GM23338 (cell line): ENCODE data around the gene POLR1A. TPM values are rescaled to one million over a fixed set of nuclear protein-coding genes. Genes with fewer than 3 reads are reported as not detected.

Experiments
- ATAC-seq: fragments of 200-7000 bp; cut with Tn5 transposase; 3 replicates; pipeline ENCODE4 v1.9.1; 2020
- DNase-seq: peaks from one replicate; pipeline ENCODE4 v3.0.0-alpha.2; 2015; ENCODE audit warnings: low spot score
- H2AFZ ChIP-seq: fragments of 200-600 bp; sonication (generic); 2 replicates; pipeline ENCODE4 v1.8.0; 2016; ENCODE audit warnings: antibody characterized with exemption, mild to moderate bottlenecking, moderate library complexity
- H3F3A ChIP-seq: fragments of 200-600 bp; sonication (generic); replicated peaks from 2 replicates; pipeline ENCODE4 v1.8.0; 2017; ENCODE audit warnings: antibody characterized with exemption, mixed run types, low read depth
- H3K27ac ChIP-seq: fragments of 200-600 bp; sonication (generic); 2 replicates; pipeline ENCODE4 v1.6.1; 2016; ENCODE audit warnings: low read depth
- H3K27me3 ChIP-seq: fragments of 200-600 bp; sonication (generic); 2 replicates; pipeline ENCODE4 v1.8.0; 2016; ENCODE audit warnings: mild to moderate bottlenecking, mixed run types, moderate library complexity; ENCODE audit not compliant: insufficient read depth
- H3K36me3 ChIP-seq: fragments of 200-600 bp; sonication (generic); 2 replicates; pipeline ENCODE4 v1.8.0; 2016; ENCODE audit warnings: mild to moderate bottlenecking; ENCODE audit not compliant: insufficient read depth
- H3K4me1 ChIP-seq: fragments of 200-600 bp; sonication (generic); 2 replicates; pipeline ENCODE4 v1.8.0; 2016; ENCODE audit warnings: mild to moderate bottlenecking, moderate library complexity; ENCODE audit not compliant: insufficient read depth
- H3K4me2 ChIP-seq: fragments of 200-600 bp; sonication (generic); 2 replicates; pipeline ENCODE4 v1.7.1; 2017; ENCODE audit warnings: mixed run types
- H3K4me3 ChIP-seq: fragments of 200-600 bp; sonication (generic); 2 replicates; pipeline ENCODE4 v1.6.1; 2016; ENCODE audit warnings: mixed run types
- H3K79me2 ChIP-seq: fragments of 200-600 bp; sonication (generic); replicated peaks from 2 replicates; pipeline ENCODE4 v1.8.0; 2017; ENCODE audit warnings: mild to moderate bottlenecking; ENCODE audit not compliant: insufficient read depth
- H3K9me2 ChIP-seq: fragments of 200-600 bp; sonication (generic); 2 replicates; pipeline ENCODE4 v1.8.0; 2017; ENCODE audit not compliant: insufficient read depth
- H4K20me1 ChIP-seq: fragments of 200-600 bp; sonication (generic); replicated peaks from 2 replicates; pipeline ENCODE4 v1.8.0; 2017; ENCODE audit warnings: mild to moderate bottlenecking; ENCODE audit not compliant: insufficient read depth
- H3K27ac Mint-ChIP-seq: 2 replicates; pipeline ENCODE4 v1.8.0; 2020; ENCODE audit warnings: inconsistent platforms, mild to moderate bottlenecking, moderate library complexity, mixed read lengths
- H3K27me3 Mint-ChIP-seq: 3 replicates; pipeline ENCODE4 v1.8.0; 2022; ENCODE audit warnings: low read depth, mild to moderate bottlenecking, moderate library complexity, mixed read lengths, inconsistent platforms; ENCODE audit not compliant: insufficient read depth, poor library complexity
- H3K36me3 Mint-ChIP-seq: 3 replicates; pipeline ENCODE4 v1.8.0; 2021; ENCODE audit warnings: low read depth, mild to moderate bottlenecking, inconsistent platforms, moderate library complexity, mixed read lengths
- H3K4me1 Mint-ChIP-seq: 3 replicates; pipeline ENCODE4 v1.8.0; 2020; ENCODE audit warnings: mild to moderate bottlenecking, inconsistent platforms, mixed read lengths
- H3K4me3 Mint-ChIP-seq: 3 replicates; pipeline ENCODE4 v1.8.0; 2021; ENCODE audit warnings: moderate library complexity, mild to moderate bottlenecking, inconsistent platforms, mixed read lengths
- H3K9me3 Mint-ChIP-seq: 3 replicates; pipeline ENCODE4 v1.8.0; 2020; ENCODE audit warnings: moderate library complexity, mild to moderate bottlenecking, inconsistent platforms, mixed read lengths
- CREB1 ChIP-seq: fragments of 250-450 bp; sonication (Bioruptor Pico); IDR thresholded peaks from 2 replicates; pipeline ENCODE4 v1.5.0; 2020; ENCODE audit warnings: low read depth, mild to moderate bottlenecking, moderate library complexity
- ETS1 ChIP-seq: IDR thresholded peaks from 2 replicates; pipeline ENCODE4 v1.6.1; 2016; ENCODE audit warnings: antibody characterized with exemption
- EZH2 ChIP-seq: fragments of 200-600 bp; sonication (generic); IDR thresholded peaks from one replicate; pipeline ENCODE4 v1.8.0; 2017; ENCODE audit warnings: antibody characterized with exemption, mild to moderate bottlenecking, low read depth; ENCODE audit not compliant: unreplicated experiment
- EZH2phosphoT487 ChIP-seq: fragments of 200-600 bp; sonication (generic); IDR thresholded peaks from one replicate; pipeline ENCODE4 v1.8.1; 2018; ENCODE audit warnings: antibody characterized with exemption; ENCODE audit not compliant: unreplicated experiment
- JUNB ChIP-seq: IDR thresholded peaks from one replicate; pipeline ENCODE4 v1.6.1; 2016; ENCODE audit warnings: antibody characterized with exemption; ENCODE audit not compliant: unreplicated experiment
- NANOG ChIP-seq: IDR thresholded peaks from 2 replicates; pipeline ENCODE4 v1.6.1; 2016; ENCODE audit warnings: antibody characterized with exemption, borderline replicate concordance
- POLR2AphosphoS5 ChIP-seq: IDR thresholded peaks from 2 replicates; pipeline ENCODE4 v1.6.1; 2016; ENCODE audit warnings: antibody characterized with exemption, low read depth
- STAT1 ChIP-seq: IDR thresholded peaks from one replicate; pipeline ENCODE4 v1.6.1; 2016; ENCODE audit warnings: antibody characterized with exemption; ENCODE audit not compliant: unreplicated experiment
- ZNF331 ChIP-seq: fragments of 250-450 bp; sonication (Bioruptor Pico); IDR thresholded peaks from 2 replicates; pipeline ENCODE4 v1.5.0; 2020; ENCODE audit warnings: low read depth, mild to moderate bottlenecking, moderate library complexity
- long read RNA-seq: library from polyadenylated mRNA; unstranded; transcript quantifications from one replicate; pipeline ENCODE4 v2.0.0, GENCODE V29; 2020; ENCODE audit not compliant: unreplicated experiment
- polyA plus RNA-seq: library from polyadenylated mRNA; unstranded; fragments of >200 nt; fragmentation: Nextera tagmentation; extraction: Ambion mirVana; gene quantifications from 2 replicates; pipeline ENCODE4 v1.2.1, GENCODE V29; 2016
- total RNA-seq: library from RNA; depleted of rRNA; stranded (reverse); fragments of >200 nt; shearing (Covaris generic); gene quantifications from 2 replicates; pipeline ENCODE4 v1.2.3, GENCODE V29; 2014; rRNA removed
- TF ChIP-seq, protein P1 (sequence below): IDR thresholded peaks from one replicate; pipeline ENCODE4 v1.6.1; 2018; ENCODE audit warnings: antibody characterized with exemption; ENCODE audit not compliant: unreplicated experiment

The POLR1A gene
- 33.4 and 43.2 TPM in 2 replicates for total RNA-seq
- polyA plus RNA-seq, result 13.8 and 16.9 TPM in 2 replicates
- long read RNA-seq, partial matches to known transcripts, result 3 of 4 reads
- long read RNA-seq, other reads (novel, unspliced or antisense), result 1 of 4 reads

GRCh38 chr2:86105252-86105968, at the start of gene POLR1A:
POLR1A (minus strand) TSS chr2:86105886; CDS start chr2:86105776, 110 bp downstream.
- H3F3A ChIP-seq, result no peaks in the 10 kb centered on the region
- no peaks in the 10 kb centered on the region for H3K27me3 ChIP-seq
- peaks cover 65% of the 10 kb centered on the region for H3K36me3 Mint-ChIP-seq
- H3K9me2 ChIP-seq, result no peaks in the 10 kb centered on the region
- ATAC-seq, result peak; percentile 98
- TF ChIP-seq POLR2AphosphoS5 (no peak; the same call in 1 of the 2 replicates), ETS1 (peak; percentile 90), NANOG (no peak), EZH2 (no peak)
- H3K27ac ChIP-seq, result peak within 1 kb of the TSS; percentile 76
- H2AFZ ChIP-seq, result peak within 1 kb of the TSS; percentile 45; the same call in 1 of the 2 replicates
- H3K27me3 Mint-ChIP-seq, result no peaks in the 10 kb centered on the region
- peaks cover 20% of the 10 kb centered on the region for H3K4me1 Mint-ChIP-seq
- DNase-seq, result peak; percentile 97
- H3K4me3 Mint-ChIP-seq, result peak within 1 kb of the TSS; percentile 95
- H3K4me3 ChIP-seq, result peak within 1 kb of the TSS; percentile 89
- H4K20me1 ChIP-seq, result peaks cover 40% of the 10 kb centered on the region
- H3K9me3 Mint-ChIP-seq, result no peaks in the 10 kb centered on the region
- peak within 1 kb of the TSS; percentile 100 for H3K27ac Mint-ChIP-seq
- peak within 1 kb of the TSS; percentile 94 for H3K4me2 ChIP-seq
- H3K4me1 ChIP-seq, result peaks cover 14% of the 10 kb centered on the region
- H3K36me3 ChIP-seq, result peaks cover 17% of the 10 kb centered on the region; the same call in 1 of the 2 replicates
- H3K79me2 ChIP-seq, result peaks cover 92% of the 10 kb centered on the region

DNA sequence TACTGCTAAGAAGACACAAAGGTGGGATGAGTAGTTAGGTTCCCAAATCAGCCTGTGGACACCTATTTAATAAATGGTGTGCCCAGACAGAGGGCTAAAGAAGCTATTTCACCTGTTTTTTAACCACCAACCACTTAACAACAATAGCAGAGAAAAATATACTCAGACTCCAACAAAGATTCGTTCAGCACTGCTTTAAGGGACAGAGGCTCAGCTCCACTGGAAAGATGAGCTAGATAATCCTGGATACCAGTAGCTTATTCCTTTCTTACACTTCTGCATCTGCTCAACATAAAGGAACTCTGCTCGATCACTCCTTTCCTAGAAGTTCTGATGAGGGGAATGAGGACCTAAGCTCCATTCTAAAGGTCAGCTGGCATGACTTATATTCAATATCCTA, 44.8 kb upstream of the POLR1A start:
- no peaks in the 10 kb centered on the region for H3K27me3 ChIP-seq
- peaks cover 20% of the 10 kb centered on the region for H4K20me1 ChIP-seq
- no peak overlapping the region for H3K4me2 ChIP-seq
- Mint-ChIP-seq H3K4me3 (no peak overlapping the region), H3K9me3 (no peaks in the 10 kb centered on the region), H3K27me3 (no peaks in the 10 kb centered on the region), H3K4me1 (no peaks in the 10 kb centered on the region), H3K36me3 (peaks cover 65% of the 10 kb centered on the region), H3K27ac (no peak overlapping the region)
- peaks cover 52% of the 10 kb centered on the region for H3K36me3 ChIP-seq
- H3K79me2 ChIP-seq, result no peaks in the 10 kb centered on the region
- H3K4me3 ChIP-seq, result no peak overlapping the region
- no peaks in the 10 kb centered on the region for H3K9me2 ChIP-seq
- no peak overlapping the region for H3K27ac ChIP-seq
- ATAC-seq (no peak), DNase-seq (no peak)
- H2AFZ ChIP-seq, result no peak overlapping the region
- no peaks in the 10 kb centered on the region for H3K4me1 ChIP-seq
- H3F3A ChIP-seq, result no peaks in the 10 kb centered on the region
- TF ChIP-seq NANOG, result no peak
- TF ChIP-seq EZH2, result no peak
- TF ChIP-seq JUNB, result no peak
- TF ChIP-seq CREB1 (CRISPR knock-in tag), result no peak
- no peak for TF ChIP-seq EZH2phosphoT487
- no peak for TF ChIP-seq POLR2AphosphoS5
- TF ChIP-seq ETS1, result no peak
- TF ChIP-seq, protein P1, sequence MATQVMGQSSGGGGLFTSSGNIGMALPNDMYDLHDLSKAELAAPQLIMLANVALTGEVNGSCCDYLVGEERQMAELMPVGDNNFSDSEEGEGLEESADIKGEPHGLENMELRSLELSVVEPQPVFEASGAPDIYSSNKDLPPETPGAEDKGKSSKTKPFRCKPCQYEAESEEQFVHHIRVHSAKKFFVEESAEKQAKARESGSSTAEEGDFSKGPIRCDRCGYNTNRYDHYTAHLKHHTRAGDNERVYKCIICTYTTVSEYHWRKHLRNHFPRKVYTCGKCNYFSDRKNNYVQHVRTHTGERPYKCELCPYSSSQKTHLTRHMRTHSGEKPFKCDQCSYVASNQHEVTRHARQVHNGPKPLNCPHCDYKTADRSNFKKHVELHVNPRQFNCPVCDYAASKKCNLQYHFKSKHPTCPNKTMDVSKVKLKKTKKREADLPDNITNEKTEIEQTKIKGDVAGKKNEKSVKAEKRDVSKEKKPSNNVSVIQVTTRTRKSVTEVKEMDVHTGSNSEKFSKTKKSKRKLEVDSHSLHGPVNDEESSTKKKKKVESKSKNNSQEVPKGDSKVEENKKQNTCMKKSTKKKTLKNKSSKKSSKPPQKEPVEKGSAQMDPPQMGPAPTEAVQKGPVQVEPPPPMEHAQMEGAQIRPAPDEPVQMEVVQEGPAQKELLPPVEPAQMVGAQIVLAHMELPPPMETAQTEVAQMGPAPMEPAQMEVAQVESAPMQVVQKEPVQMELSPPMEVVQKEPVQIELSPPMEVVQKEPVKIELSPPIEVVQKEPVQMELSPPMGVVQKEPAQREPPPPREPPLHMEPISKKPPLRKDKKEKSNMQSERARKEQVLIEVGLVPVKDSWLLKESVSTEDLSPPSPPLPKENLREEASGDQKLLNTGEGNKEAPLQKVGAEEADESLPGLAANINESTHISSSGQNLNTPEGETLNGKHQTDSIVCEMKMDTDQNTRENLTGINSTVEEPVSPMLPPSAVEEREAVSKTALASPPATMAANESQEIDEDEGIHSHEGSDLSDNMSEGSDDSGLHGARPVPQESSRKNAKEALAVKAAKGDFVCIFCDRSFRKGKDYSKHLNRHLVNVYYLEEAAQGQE, result no peak
- no peak for TF ChIP-seq ZNF331 (CRISPR knock-in tag)
- no peak for TF ChIP-seq STAT1
